COLO829 (cell line): Measurements from ENCODE around the gene REEP1.
A peak's percentile ranks its signal among the peaks of the same experiment; 100 is the strongest.
"Not testable (repeated sequence)": the region's sequence is repeated elsewhere in the genome, so short reads cannot be mapped to it uniquely, and the experiment has no call there.

Experiments
- DNase-seq: peaks from one replicate; pipeline ENCODE4 v3.0.0; 2012; ENCODE audit warnings: low spot score

Gene REEP1

GRCh38 chr2:86243950-86244733, 93.3 kb downstream of the REEP1 start:
- no peak for DNase-seq

GRCh38 chr2:86243272-86243671, 94.2 kb downstream of the REEP1 start:
- no peak for DNase-seq

GRCh38 chr2:86241611-86242010, 95.8 kb downstream of the REEP1 start:
- no peak for DNase-seq

- DNase-seq: no peak
These were observed 97.2 kb downstream of the REEP1 start for GRCh38 chr2:86240251-86240650.

GRCh38 chr2:86239745-86240144, 97.7 kb downstream of the REEP1 start:
- no peak for DNase-seq

GRCh38 chr2:86239326-86239725, 98.1 kb downstream of the REEP1 start:
- no peak for DNase-seq

- no peak for DNase-seq
These were observed 99.1 kb downstream of the REEP1 start for GRCh38 chr2:86238354-86238753.

GRCh38 chr2:86237172-86237571, 100.3 kb downstream of the REEP1 start:
- DNase-seq: no peak

GRCh38 chr2:86235196-86235980, 102.0 kb downstream of the REEP1 start:
- DNase-seq: peak; percentile 45

GRCh38 chr2:86234563-86235131, 102.8 kb downstream of the REEP1 start:
- DNase-seq: no peak

- no peak for DNase-seq
These were observed 104.0 kb downstream of the REEP1 start for GRCh38 chr2:86233436-86233835.

GRCh38 chr2:86232910-86233309, 104.5 kb downstream of the REEP1 start:
- DNase-seq: no peak

GRCh38 chr2:86232373-86232784, 105.0 kb downstream of the REEP1 start:
- DNase-seq: no peak

GRCh38 chr2:86231680-86232372, 105.6 kb downstream of the REEP1 start:
- DNase-seq: no peak

- no peak for DNase-seq
These were observed 106.5 kb downstream of the REEP1 start for GRCh38 chr2:86230961-86231360.

- no peak for DNase-seq
These were observed 108.2 kb downstream of the REEP1 start for GRCh38 chr2:86229221-86229620.

- DNase-seq: not testable (repeated sequence)
These were observed 108.9 kb downstream of the REEP1 start for GRCh38 chr2:86228574-86228973.

- DNase-seq: no peak
These were observed 109.7 kb downstream of the REEP1 start for GRCh38 chr2:86227685-86228084.

GRCh38 chr2:86226636-86227520, 110.5 kb downstream of the REEP1 start:
- no peak for DNase-seq

GRCh38 chr2:86226070-86226469, 111.4 kb downstream of the REEP1 start:
- no peak for DNase-seq

GRCh38 chr2:86225581-86225980, 111.8 kb downstream of the REEP1 start:
- DNase-seq: no peak
